Measurements from ENCODE around the gene PRM1.
A peak's percentile ranks its signal among the peaks of the same experiment; 100 is the strongest.

Gene PRM1

GRCh38 chr16:11280616-11281522, at the start of gene PRM1:
Gene PRM1 (minus strand): TSS chr16:11281330. CDS start chr16:11281238, 92 bp downstream.
- DNase-seq = no peak

GRCh38 chr16:11330526-11331237, 49.6 kb upstream of the PRM1 start:
- DNase-seq = no peak

- no peak for DNase-seq
Observed at GRCh38 chr16:11329891-11330290, 48.8 kb upstream of the PRM1 start.

DNA sequence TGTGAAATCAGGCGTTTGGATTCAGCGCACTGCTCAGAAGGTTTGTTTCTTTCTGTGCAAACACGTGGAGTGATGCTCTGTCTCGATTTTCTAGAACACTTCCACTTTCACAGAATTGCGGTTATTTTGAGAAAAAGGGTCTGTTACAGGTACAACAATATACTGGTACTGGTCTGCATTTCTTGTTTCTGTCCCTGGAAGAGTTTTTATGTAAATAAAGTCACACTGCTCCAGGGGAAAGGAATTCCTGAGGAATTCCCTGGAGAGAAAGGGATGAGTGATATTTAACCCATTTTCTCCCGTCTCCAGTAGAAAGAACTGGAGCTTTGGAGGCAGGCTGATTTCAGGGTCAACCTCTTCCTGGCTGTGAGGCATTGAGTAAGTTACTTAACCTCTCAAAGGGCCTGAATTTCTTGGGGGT, 48.0 kb upstream of the PRM1 start:
- no peak for DNase-seq

GRCh38 chr16:11328172-11329070, 47.3 kb upstream of the PRM1 start:
- DNase-seq = no peak

GRCh38 chr16:11327277-11328171, 46.4 kb upstream of the PRM1 start:
- DNase-seq = no peak

DNA sequence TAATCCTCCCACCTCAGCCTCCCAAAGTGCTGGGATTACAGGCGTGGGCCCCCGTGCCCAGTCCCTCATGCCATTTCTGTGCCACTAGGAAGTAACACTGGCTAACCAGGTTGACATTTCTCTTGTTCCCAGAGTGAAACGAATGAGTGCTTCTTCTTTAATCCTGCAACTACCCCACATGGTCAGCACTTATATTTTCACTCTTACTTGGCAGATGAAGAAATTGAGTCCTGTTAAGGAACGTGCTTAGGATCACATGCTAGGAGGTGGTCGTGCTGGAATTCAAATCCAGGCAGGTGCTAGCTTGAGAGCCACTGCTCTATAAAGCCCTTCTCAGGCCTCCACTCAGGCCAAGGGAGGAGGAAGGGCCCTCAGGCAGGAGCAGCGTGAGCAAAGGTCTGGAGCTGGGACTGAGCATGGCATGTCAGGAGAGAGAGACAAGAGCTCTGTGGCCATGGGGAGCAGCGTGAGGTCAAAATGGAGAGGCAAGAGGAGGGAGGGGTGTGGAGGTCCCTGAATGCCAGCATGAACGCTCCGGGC, 45.7 kb upstream of the PRM1 start:
- no peak for DNase-seq

DNA sequence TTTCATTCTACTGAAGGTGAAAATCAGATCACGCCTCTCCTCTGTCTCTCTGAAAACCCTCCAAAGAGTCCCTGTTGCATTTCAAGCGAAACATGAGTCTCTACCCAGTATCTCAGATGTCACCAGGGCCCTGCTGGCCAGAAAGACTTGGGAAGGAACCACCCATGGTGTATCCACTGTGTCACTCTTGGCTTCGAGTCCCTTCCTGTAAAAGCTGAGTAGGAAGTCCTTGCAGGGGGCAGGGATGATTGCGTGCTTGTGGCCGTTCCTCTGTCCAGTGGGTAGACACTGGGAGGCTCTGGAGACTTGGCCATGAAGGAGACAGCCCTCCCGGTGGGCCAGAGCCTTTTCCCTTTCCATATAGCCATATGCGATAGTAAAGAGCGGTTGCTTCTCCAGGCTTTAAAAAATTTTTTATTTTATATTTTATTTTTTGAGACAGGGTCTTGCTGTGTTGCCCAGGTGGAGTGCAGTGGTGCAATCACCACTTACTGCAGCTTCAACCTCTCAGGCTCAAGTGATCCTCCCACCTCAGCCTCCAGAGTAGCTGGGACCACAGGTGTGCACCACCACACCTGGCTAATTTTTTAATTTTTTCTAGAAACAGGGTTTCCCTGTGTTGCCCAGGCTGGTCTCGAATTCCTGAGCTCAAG, 45.1 kb upstream of the PRM1 start:
- no peak for DNase-seq

DNA sequence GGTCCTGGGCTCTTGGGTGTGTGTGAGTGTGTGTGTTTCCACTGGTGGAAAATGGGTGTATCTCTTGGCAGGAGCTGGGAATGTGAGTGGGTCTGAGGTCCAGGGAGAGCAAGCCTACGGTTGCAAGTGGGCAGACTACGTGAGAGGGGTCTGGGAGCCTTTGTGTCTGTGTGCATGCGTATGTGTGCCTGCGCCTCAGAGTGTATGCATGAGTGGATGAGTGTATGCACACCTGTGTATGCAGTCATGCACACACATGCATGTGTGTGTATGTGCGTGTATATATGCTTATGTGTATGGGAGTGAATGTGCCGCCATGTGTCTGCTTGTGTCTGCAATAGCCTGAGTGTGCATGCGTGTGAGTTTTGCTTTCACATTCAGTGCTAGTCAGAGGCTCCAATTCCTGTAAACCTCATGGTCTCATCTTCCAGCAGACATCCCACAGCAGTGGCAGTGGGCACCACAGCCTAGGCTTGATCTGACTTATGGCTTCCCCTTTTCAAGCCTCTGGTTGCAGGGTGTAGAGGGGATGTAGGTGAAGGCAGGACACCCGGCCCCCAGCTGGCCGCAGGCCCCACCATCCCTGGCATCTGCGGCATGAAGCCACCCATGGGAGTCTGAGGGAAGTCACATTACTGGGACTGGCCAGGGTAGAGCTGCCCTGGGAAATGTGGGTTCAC, 44.4 kb upstream of the PRM1 start:
- no peak for DNase-seq

- no peak for DNase-seq
Observed at GRCh38 chr16:11323551-11324336, 42.6 kb upstream of the PRM1 start.

- DNase-seq = no peak
Observed at GRCh38 chr16:11322823-11323222, 41.7 kb upstream of the PRM1 start.

DNA sequence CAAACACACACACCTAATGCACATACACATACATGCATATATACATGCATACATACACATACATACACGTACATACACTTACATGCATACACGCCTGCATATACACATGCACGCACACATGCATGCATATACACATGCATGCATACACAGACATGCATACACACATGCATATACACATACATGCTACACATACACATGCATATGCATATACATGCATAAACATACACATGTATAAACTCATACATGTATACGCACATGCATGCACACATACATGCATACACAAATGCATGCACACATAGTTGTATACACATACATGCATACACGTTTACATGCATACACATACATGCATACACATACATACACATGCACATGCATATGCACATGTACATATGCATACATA, 40.5 kb upstream of the PRM1 start:
- no peak for DNase-seq

DNA sequence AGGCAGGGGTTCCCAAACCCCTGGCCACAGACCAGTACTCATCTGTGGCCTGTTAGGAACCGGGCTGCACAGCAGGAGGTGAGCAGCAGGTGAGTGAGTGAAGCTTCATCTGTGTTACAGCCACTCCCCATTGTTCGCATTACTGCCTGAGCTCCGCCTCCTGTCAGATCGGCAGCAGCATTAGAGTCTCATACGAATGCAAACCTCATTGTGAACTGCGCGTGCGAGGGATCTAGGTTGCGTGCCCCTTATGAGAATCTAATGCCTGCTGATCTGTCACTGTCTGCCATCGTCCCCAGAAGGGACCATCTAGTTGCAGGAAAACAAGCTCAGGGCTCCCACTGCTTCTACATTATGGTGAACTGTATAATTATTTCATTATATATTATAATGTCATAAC, 39.0 kb upstream of the PRM1 start:
- DNase-seq = no peak

DNA sequence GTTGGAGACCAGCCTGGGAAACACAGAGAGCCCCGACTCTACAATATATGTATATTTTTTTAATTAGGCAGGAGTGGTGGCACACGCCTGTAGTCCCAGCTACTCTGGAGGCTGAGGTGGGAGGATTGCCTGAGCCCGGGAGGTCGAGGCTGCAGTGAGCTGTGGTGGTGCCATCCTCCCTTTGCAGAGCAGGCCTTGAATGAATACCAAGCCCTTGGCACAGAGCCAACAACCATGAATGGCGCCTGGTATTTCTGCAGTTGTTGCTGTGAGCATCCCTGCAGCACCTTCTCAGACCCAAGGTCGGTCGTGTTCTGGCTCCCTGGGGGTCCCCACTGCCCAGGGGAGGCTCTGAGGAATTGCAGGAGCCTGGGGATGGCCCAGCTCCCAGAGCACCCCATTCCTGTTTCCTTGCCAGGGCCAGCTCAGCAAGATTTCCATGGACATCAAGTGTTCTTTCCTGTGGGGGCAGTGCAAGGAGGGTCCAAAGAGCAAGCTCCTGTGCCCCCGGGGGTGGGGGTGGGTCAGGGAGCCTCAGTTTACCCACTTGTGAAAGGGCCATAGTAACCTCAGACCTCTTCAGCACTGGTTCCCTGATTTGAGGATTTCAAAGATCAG, 38.5 kb upstream of the PRM1 start:
- no peak for DNase-seq

- DNase-seq = no peak
Observed at GRCh38 chr16:11318817-11319216, 37.7 kb upstream of the PRM1 start.

- no peak for DNase-seq
Observed at GRCh38 chr16:11316331-11317015, 35.3 kb upstream of the PRM1 start.

DNA sequence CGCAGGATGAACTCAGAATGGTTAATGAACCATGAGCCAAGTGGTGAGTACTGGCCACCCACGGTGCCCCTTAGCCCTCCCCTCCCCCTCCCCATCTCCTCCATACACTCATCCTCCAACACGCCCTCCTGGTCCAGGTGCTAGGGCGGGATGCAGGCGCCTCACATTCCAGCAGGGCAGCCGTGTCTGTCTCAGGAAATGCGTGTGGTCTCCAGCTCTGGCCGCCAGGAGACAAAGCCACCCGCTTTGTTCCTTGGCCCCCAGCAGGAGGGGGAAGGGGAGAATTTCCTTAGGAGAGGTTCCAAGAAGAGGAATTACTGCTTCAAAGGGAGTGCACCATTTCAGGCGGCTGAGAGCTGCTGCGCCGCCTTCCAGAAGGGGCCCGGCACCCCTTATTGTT, 34.4 kb upstream of the PRM1 start:
- peak; percentile 20 for DNase-seq

- DNase-seq = no peak
Observed at GRCh38 chr16:11314309-11314894, 33.3 kb upstream of the PRM1 start.
